ENCODE results near the gene TRMT10B.

The TRMT10B gene

GRCh38 chr9:37792122-37792521, 38.5 kb downstream of the TRMT10B start:
- H3K4me3 ChIP-seq (ENCODE audit: low read depth, low read length, poor library complexity, severe bottlenecking) = no peak overlapping the region
- H3K4me1 ChIP-seq (ENCODE audit: insufficient read depth, low read length, severe bottlenecking) = no peaks in the 10 kb centered on the region
- H4K20me1 ChIP-seq (ENCODE audit: insufficient read depth, low read length) = no peaks in the 10 kb centered on the region
- no peaks in the 10 kb centered on the region for H3F3A ChIP-seq (ENCODE audit: insufficient read depth, low read length)
- H3K9me2 ChIP-seq (ENCODE audit: low read depth, low read length) = no peaks in the 10 kb centered on the region
- no peaks in the 10 kb centered on the region for H3K79me2 ChIP-seq (ENCODE audit: insufficient read depth, low read length)
- no peaks in the 10 kb centered on the region for H3K27me3 ChIP-seq (ENCODE audit: insufficient read depth, low read length)
- no peak overlapping the region for H3K9ac ChIP-seq (ENCODE audit: low read length)
- H2AFZ ChIP-seq (ENCODE audit: low read length) = no peak overlapping the region
- TF ChIP-seq CTCF (IDR thresholded peaks at IDR 0.05; ENCODE audit: low read length) = no peak
- no peak for TF ChIP-seq EZH2 (IDR thresholded peaks at IDR 0.05; ENCODE audit: borderline replicate concordance, low read length)
- H3K36me3 ChIP-seq (ENCODE audit: insufficient read depth, low read length) = peaks cover 4% of the 10 kb centered on the region; the same call in 1 of the 2 replicates
- H3K27ac ChIP-seq (ENCODE audit: low read depth, low read length, poor library complexity, severe bottlenecking) = no peak overlapping the region
- H3K9me3 ChIP-seq (ENCODE audit: low read length) = no peaks in the 10 kb centered on the region
- H3K4me2 ChIP-seq (ENCODE audit: low read length) = no peak overlapping the region

GRCh38 chr9:37796232-37796631, 42.6 kb downstream of the TRMT10B start:
- Histone ChIP-seq H3K4me1 (ENCODE audit: insufficient read depth, low read length, severe bottlenecking) (peaks cover 9% of the 10 kb centered on the region), H2AFZ (ENCODE audit: low read length) (no peak overlapping the region), H3K9me3 (ENCODE audit: low read length) (no peaks in the 10 kb centered on the region), H3K4me2 (ENCODE audit: low read length) (no peak overlapping the region), H3K9me2 (ENCODE audit: low read depth, low read length) (no peaks in the 10 kb centered on the region), H3K27ac (ENCODE audit: low read depth, low read length, poor library complexity, severe bottlenecking) (no peak overlapping the region), H3K27me3 (ENCODE audit: insufficient read depth, low read length) (no peaks in the 10 kb centered on the region), H4K20me1 (ENCODE audit: insufficient read depth, low read length) (no peaks in the 10 kb centered on the region), H3K4me3 (ENCODE audit: low read depth, low read length, poor library complexity, severe bottlenecking) (no peak overlapping the region), H3K36me3 (ENCODE audit: insufficient read depth, low read length) (no peaks in the 10 kb centered on the region), H3K79me2 (ENCODE audit: insufficient read depth, low read length) (no peaks in the 10 kb centered on the region), H3K9ac (ENCODE audit: low read length) (no peak overlapping the region), H3F3A (ENCODE audit: insufficient read depth, low read length) (no peaks in the 10 kb centered on the region)
- TF ChIP-seq EZH2 (IDR thresholded peaks at IDR 0.05; ENCODE audit: borderline replicate concordance, low read length) = no peak
- TF ChIP-seq CTCF (IDR thresholded peaks at IDR 0.05; ENCODE audit: low read length) = no peak

GRCh38 chr9:37798677-37799076, 45.1 kb downstream of the TRMT10B start:
- TF ChIP-seq EZH2 (IDR thresholded peaks at IDR 0.05; ENCODE audit: borderline replicate concordance, low read length) = no peak
- no peak for TF ChIP-seq CTCF (IDR thresholded peaks at IDR 0.05; ENCODE audit: low read length)
- peaks cover 24% of the 10 kb centered on the region for H3K4me1 ChIP-seq (ENCODE audit: insufficient read depth, low read length, severe bottlenecking)
- no peak overlapping the region for H3K4me3 ChIP-seq (ENCODE audit: low read depth, low read length, poor library complexity, severe bottlenecking)
- no peaks in the 10 kb centered on the region for H3K27me3 ChIP-seq (ENCODE audit: insufficient read depth, low read length)
- H3K9me3 ChIP-seq (ENCODE audit: low read length) = no peaks in the 10 kb centered on the region
- no peak overlapping the region for H2AFZ ChIP-seq (ENCODE audit: low read length)
- H3K9ac ChIP-seq (ENCODE audit: low read length) = no peak overlapping the region
- H3F3A ChIP-seq (ENCODE audit: insufficient read depth, low read length) = no peaks in the 10 kb centered on the region
- peaks cover 24% of the 10 kb centered on the region for H3K79me2 ChIP-seq (ENCODE audit: insufficient read depth, low read length)
- no peaks in the 10 kb centered on the region for H3K9me2 ChIP-seq (ENCODE audit: low read depth, low read length)
- peaks cover 4% of the 10 kb centered on the region; the same call in 1 of the 2 replicates for H3K36me3 ChIP-seq (ENCODE audit: insufficient read depth, low read length)
- no peak overlapping the region for H3K4me2 ChIP-seq (ENCODE audit: low read length)
- H3K27ac ChIP-seq (ENCODE audit: low read depth, low read length, poor library complexity, severe bottlenecking) = no peak overlapping the region
- H4K20me1 ChIP-seq (ENCODE audit: insufficient read depth, low read length) = no peaks in the 10 kb centered on the region

Data from OCI-LY1 (cell line).